RWPE1 (cell line): Measurements from ENCODE around the gene MROH2B.

Experiments
- CTCF ChIA-PET: fragments of 350-600 bp; sonication (Branson Sonifier 250); formaldehyde crosslinking; extraction: SDS; loops from one replicate; lab custom pipeline; 2021; lab: Yijun Ruan, JAX
- POLR2A ChIA-PET: fragments of 400-600 bp; formaldehyde crosslinking; extraction: SDS; loops from one replicate; lab custom pipeline; 2020; ENCODE audit warnings: antibody characterized with exemption; ENCODE audit not compliant: low non-redundant PET; lab: Yijun Ruan, JAX
- DNase-seq: peaks from one replicate; pipeline ENCODE4 v3.0.0; 2012; ENCODE audit warnings: low spot score
- H3K27ac ChIP-seq: fragments of 450-650 bp; 2 replicates; pipeline ENCODE4 v1.5.1; 2017
- CTCF ChIP-seq: fragments of 450-650 bp; conservative IDR thresholded peaks from 2 replicates; pipeline ENCODE4 v1.5.1; 2017; ENCODE audit warnings: low read depth, mild to moderate bottlenecking

The MROH2B gene

GRCh38 chr5:41004931-41005330, 66.2 kb downstream of the MROH2B start:
- ChIA-PET POLR2A (no interaction called here), CTCF (no interaction called here)
- H3K27ac ChIP-seq = no peak overlapping the region
- DNase-seq = no peak
- no peak for TF ChIP-seq CTCF

GRCh38 chr5:41003670-41004376, 67.3 kb downstream of the MROH2B start:
- H3K27ac ChIP-seq = no peak overlapping the region
- TF ChIP-seq CTCF = no peak
- ChIA-PET POLR2A (no interaction called here), CTCF (interaction anchor here (0.6 kb wide), 1 partner anchor 1761 kb away, joined by 3 read pairs; no protein-coding TSS in a partner anchor)
- no peak for DNase-seq

GRCh38 chr5:40999966-41000365, 71.2 kb downstream of the MROH2B start:
- no peak for DNase-seq
- H3K27ac ChIP-seq = no peak overlapping the region
- CTCF ChIA-PET = no interaction called here
- POLR2A ChIA-PET = no interaction called here
- TF ChIP-seq CTCF = no peak

- ChIA-PET CTCF (no interaction called here), POLR2A (no interaction called here)
- no peak for DNase-seq
- no peak for TF ChIP-seq CTCF
- no peak overlapping the region for H3K27ac ChIP-seq
These were observed 72.0 kb downstream of the MROH2B start for GRCh38 chr5:40999142-40999541.

GRCh38 chr5:40995801-40996586, 75.1 kb downstream of the MROH2B start:
- CTCF ChIA-PET = interaction anchor here (0.5 to 0.7 kb wide), 3 partner anchors 158 to 1071 kb away, joined by 3 to 5 read pairs (median 4); no protein-coding TSS in a partner anchor
- TF ChIP-seq CTCF = no peak
- DNase-seq = no peak

GRCh38 chr5:40991981-40992559, 79.1 kb downstream of the MROH2B start:
- ChIA-PET POLR2A (no interaction called here), CTCF (interaction anchor here (0.6 kb wide), 1 partner anchor 1041 kb away, joined by 3 read pairs; no protein-coding TSS in a partner anchor)
- DNase-seq = no peak
- no peak overlapping the region for H3K27ac ChIP-seq
- TF ChIP-seq CTCF = no peak

More at GRCh38 chr5:40995801-40996586, 75.1 kb downstream of the MROH2B start:
- no peak overlapping the region for H3K27ac ChIP-seq
- POLR2A ChIA-PET = no interaction called here
